ENCODE data around the gene RND1. TPM values are rescaled to one million over a fixed set of nuclear protein-coding genes. Genes with fewer than 3 reads are reported as not detected.
"Not testable (repeated sequence)": the region's sequence is repeated elsewhere in the genome, so short reads cannot be mapped to it uniquely, and the experiment has no call there.

RND1 gene
- total RNA-seq (10 to 100 TPM in 1 of 5 experiments, 1 to 10 TPM in 4; 1.1 to 13.5 (median 2.3) TPM), polyA plus RNA-seq (under 1 TPM; 0.17 to 0.94 TPM), total RNA-seq (23.8 reads per million, percentile 54 among the genes with 10 or more reads in this experiment)

DNA sequence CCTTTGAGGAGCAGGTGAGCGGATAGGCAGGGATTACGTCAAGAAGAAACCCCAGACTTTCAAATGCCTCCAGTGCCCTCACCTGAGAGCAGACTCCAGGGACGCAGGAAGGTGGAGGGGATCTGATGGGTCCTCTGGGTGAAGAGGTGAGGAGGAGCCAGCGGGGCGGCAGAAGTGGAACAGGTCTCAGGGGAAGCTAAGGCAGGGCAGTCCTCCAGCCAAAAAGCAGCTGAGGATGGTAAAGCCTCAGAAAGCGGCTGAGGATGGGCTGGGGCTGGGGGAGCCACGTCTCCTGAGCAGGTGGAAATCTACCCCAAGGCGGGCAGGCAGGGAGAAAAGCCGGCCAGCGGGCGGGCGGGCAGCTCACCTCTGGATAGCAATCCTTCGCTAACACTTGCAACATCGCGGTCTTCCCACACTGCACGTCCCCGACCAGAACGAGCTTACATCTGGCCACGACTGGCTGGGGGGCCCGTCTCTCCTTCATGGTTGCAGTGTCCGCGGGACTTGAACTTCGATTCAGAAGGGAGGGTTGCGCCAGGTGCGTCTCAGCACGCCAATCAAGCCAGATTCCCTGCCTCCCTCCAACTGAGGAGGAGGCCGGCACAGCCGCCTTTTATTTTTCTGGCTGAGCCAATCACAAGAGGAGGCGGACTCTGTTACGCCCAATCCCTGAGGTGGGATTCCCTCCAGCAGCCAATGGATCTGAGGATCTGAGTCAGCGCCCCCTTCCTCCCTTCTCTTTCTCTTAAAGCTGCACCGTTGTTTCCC, at the start of gene RND1:
TSS of gene RND1 (minus strand) at position 590 of the 771 bp plus-strand sequence. CDS start at position 487, 103 bp downstream.
- peak within 1 kb of the TSS; percentile 87 to 95 (median 94) for H3K4me3 Mint-ChIP-seq
- intact Hi-C loops (cut with micrococcal nuclease) = loop anchor here (1.0 to 5.0 kb wide), 4 partner anchors 12 to 247 kb away; partner anchors contain the start of genes ARF3 (in 1 of the 2), FKBP11 (in 1 of the 2) and LMBR1L (in 1 of the 2)
- ChIA-PET POLR2A (interaction anchor here (0.6 to 3.7 kb wide), 12 partner anchors 9 to 1160 kb away, joined by 3 to 56 read pairs (median 3); partner anchors contain the start of genes ARF3 and DDX23), CTCF (interaction anchor here (0.6 to 3.7 kb wide), 9 partner anchors 9 to 996 kb away, joined by 3 to 36 read pairs (median 3); partner anchors contain the start of gene DDX23)
- ATAC-seq (peak; percentile 96), DNase-seq (peak; percentile 50 to 92 (median 82))
- peak within 1 kb of the TSS; percentile 66 to 96 (median 85) for H3K27ac Mint-ChIP-seq
- Histone ChIP-seq H3K4me3 (ENCODE audit: low read length) (peak within 1 kb of the TSS; percentile 69), H3K27me3 (ENCODE audit: control insufficient read depth in 2 of 2, insufficient read depth in 2 of 2, low read length in 2 of 2) (no peaks in the 10 kb centered on the region), H3K36me3 (ENCODE audit: control insufficient read depth in 2 of 3, insufficient read depth in 3 of 3, low read length in 3 of 3) (no peaks in the 10 kb centered on the region), H3K27ac (ENCODE audit: low read depth, low read length) (peak within 1 kb of the TSS; percentile 62), H3K9me3 (ENCODE audit: control insufficient read depth in 2 of 3, low read length in 3 of 3) (no peaks in the 10 kb centered on the region), H3K4me1 (ENCODE audit: control insufficient read depth in 2 of 2, insufficient read depth in 2 of 2, low read length in 2 of 2) (peaks cover 10 to 11% of the 10 kb centered on the region in 2 donors)
- H3K27me3 Mint-ChIP-seq = peaks cover 23 to 42% (median 28%) of the 10 kb centered on the region in 5 donors
- peaks cover 0 to 13% (median 4%) of the 10 kb centered on the region in 5 donors for H3K36me3 Mint-ChIP-seq
- H3K9me3 Mint-ChIP-seq = no peaks in the 10 kb centered on the region
- H3K4me1 Mint-ChIP-seq = peaks cover 15 to 28% (median 25%) of the 10 kb centered on the region in 7 donors

GRCh38 chr12:48910196-48910595, 44.5 kb upstream of the RND1 start:
- peak overlapping the region in 1 of 9 donors; percentile 4 for H3K27ac Mint-ChIP-seq
- DNase-seq (no peak), ATAC-seq (no peak)
- CTCF ChIA-PET = interaction anchor here (1.0 to 1.2 kb wide), 2 partner anchors 14 to 20 kb away, joined by 3 to 5 read pairs; no protein-coding TSS in a partner anchor
- Histone ChIP-seq H3K36me3 (ENCODE audit: control insufficient read depth in 2 of 3, insufficient read depth in 3 of 3, low read length in 3 of 3) (no peaks in the 10 kb centered on the region), H3K27me3 (ENCODE audit: control insufficient read depth in 2 of 2, insufficient read depth in 2 of 2, low read length in 2 of 2) (no peaks in the 10 kb centered on the region), H3K27ac (ENCODE audit: low read depth, low read length) (no peak overlapping the region), H3K9me3 (ENCODE audit: control insufficient read depth in 2 of 3, low read length in 3 of 3) (no peaks in the 10 kb centered on the region), H3K4me3 (ENCODE audit: low read length) (no peak overlapping the region), H3K4me1 (ENCODE audit: control insufficient read depth in 2 of 2, insufficient read depth in 2 of 2, low read length in 2 of 2) (no peaks in the 10 kb centered on the region)
- H3K36me3 Mint-ChIP-seq = no peaks in the 10 kb centered on the region
- no peak overlapping the region for H3K4me3 Mint-ChIP-seq
- no peaks in the 10 kb centered on the region for H3K4me1 Mint-ChIP-seq
- peaks cover 0 to 5% (median 0%) of the 10 kb centered on the region in 5 donors for H3K27me3 Mint-ChIP-seq
- no peaks in the 10 kb centered on the region for H3K9me3 Mint-ChIP-seq
- intact Hi-C loops (cut with micrococcal nuclease) = no loop called here
- POLR2A ChIA-PET = interaction anchor here (1.2 kb wide), 2 partner anchors 9 to 14 kb away, joined by 4 read pairs; no protein-coding TSS in a partner anchor

DNA sequence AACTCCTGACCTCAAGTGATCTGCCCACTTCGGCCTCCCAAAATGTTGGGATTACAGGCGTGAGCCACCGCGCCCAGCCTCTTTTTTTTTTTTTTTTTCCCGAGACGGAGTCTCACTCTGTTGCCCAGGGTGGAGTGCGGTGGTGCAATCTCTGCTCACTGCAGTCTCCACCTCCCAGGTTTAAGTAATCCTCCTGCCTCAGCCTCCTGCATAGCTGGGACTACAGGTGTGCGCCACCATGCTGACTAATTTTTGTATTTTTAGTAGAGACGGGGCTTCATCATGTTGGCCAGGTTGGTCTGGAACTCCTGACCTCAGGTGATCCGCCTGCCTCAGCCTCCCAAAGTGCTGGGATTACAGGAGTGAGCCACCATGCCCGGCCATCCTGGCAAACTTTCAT, 44.0 kb upstream of the RND1 start:
- H3K4me3 ChIP-seq (ENCODE audit: low read length); intact Hi-C loops (cut with micrococcal nuclease); ATAC-seq; H3K9me3 ChIP-seq (ENCODE audit: control insufficient read depth in 2 of 3, low read length in 3 of 3); H3K9me3 Mint-ChIP-seq; H3K4me3 Mint-ChIP-seq; DNase-seq; H3K4me1 Mint-ChIP-seq; H3K36me3 ChIP-seq (ENCODE audit: control insufficient read depth in 2 of 3, insufficient read depth in 3 of 3, low read length in 3 of 3); H3K27ac ChIP-seq (ENCODE audit: low read depth, low read length); H3K27me3 Mint-ChIP-seq; H3K27ac Mint-ChIP-seq; H3K36me3 Mint-ChIP-seq; H3K4me1 ChIP-seq (ENCODE audit: control insufficient read depth in 2 of 2, insufficient read depth in 2 of 2, low read length in 2 of 2); H3K27me3 ChIP-seq (ENCODE audit: control insufficient read depth in 2 of 2, insufficient read depth in 2 of 2, low read length in 2 of 2): not testable (repeated sequence)
- POLR2A ChIA-PET = interaction anchor here (1.2 kb wide), 1 partner anchor 14 kb away, joined by 4 read pairs; no protein-coding TSS in a partner anchor
- CTCF ChIA-PET = interaction anchor here (0.6 kb wide), 1 partner anchor 331 kb away, joined by 3 read pairs; no protein-coding TSS in a partner anchor

- H3K36me3 Mint-ChIP-seq = no peaks in the 10 kb centered on the region
- no peak for ATAC-seq
- CTCF ChIA-PET = interaction anchor here (1.4 to 2.0 kb wide), 2 partner anchors 54 to 71 kb away, joined by 3 to 5 read pairs; partner anchors contain the start of gene WNT1
- intact Hi-C loops (cut with micrococcal nuclease) = no loop called here
- Histone ChIP-seq H3K27me3 (ENCODE audit: control insufficient read depth in 2 of 2, insufficient read depth in 2 of 2, low read length in 2 of 2) (no peaks in the 10 kb centered on the region), H3K9me3 (ENCODE audit: control insufficient read depth in 2 of 3, low read length in 3 of 3) (no peaks in the 10 kb centered on the region), H3K4me1 (ENCODE audit: control insufficient read depth in 2 of 2, insufficient read depth in 2 of 2, low read length in 2 of 2) (peaks cover 0 to 9% of the 10 kb centered on the region in 2 donors), H3K27ac (ENCODE audit: low read depth, low read length) (no peak overlapping the region), H3K36me3 (ENCODE audit: control insufficient read depth in 2 of 3, insufficient read depth in 3 of 3, low read length in 3 of 3) (no peaks in the 10 kb centered on the region), H3K4me3 (ENCODE audit: low read length) (no peak overlapping the region)
- H3K9me3 Mint-ChIP-seq = no peaks in the 10 kb centered on the region
- H3K4me1 Mint-ChIP-seq = peaks cover 0 to 10% (median 8%) of the 10 kb centered on the region in 7 donors
- peaks cover 0 to 7% (median 0%) of the 10 kb centered on the region in 5 donors for H3K27me3 Mint-ChIP-seq
- no peak overlapping the region for H3K4me3 Mint-ChIP-seq
- H3K27ac Mint-ChIP-seq = no peak overlapping the region
- POLR2A ChIA-PET = no interaction called here
- DNase-seq = no peak
Observed at GRCh38 chr12:48907245-48907644, 41.6 kb upstream of the RND1 start.

DNA sequence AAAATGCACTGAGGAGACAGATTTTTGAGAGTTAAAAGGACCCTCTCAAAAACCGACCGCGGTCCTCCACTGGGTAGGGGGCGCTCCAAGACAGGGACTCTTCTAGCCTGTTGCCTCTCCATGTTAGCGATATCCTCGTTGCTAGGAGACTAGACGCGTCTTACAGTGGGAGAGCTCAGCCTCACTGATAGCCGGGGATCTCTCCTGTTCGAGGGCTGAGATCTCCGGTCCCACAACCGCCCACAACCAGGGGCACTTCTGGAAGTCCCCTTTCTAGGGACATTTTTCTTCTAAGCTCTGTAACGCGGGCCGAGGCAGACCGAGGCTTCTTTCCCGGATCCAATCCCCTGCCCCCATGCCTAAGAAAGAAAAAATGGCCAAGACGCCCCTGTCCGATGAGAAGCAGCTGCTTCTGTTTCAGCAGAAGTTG, 38.3 kb upstream of the RND1 start:
- Mint-ChIP-seq H3K27ac (peak overlapping the region in 5 of 9 donors; percentile 32 to 84 (median 57)), H3K36me3 (no peaks in the 10 kb centered on the region), H3K4me3 (peak overlapping the region; percentile 48 to 81 (median 78)), H3K27me3 (peaks cover 0 to 7% (median 0%) of the 10 kb centered on the region in 5 donors), H3K9me3 (no peaks in the 10 kb centered on the region), H3K4me1 (peaks cover 0 to 11% (median 8%) of the 10 kb centered on the region in 7 donors)
- ChIA-PET POLR2A (interaction anchor here (0.7 to 3.1 kb wide), 8 partner anchors 14 to 54 kb away, joined by 3 to 14 read pairs (median 4); partner anchors contain the start of genes DDX23 and FKBP11), CTCF (interaction anchor here (0.6 to 8.0 kb wide), 25 partner anchors 9 to 465 kb away, joined by 3 to 128 read pairs (median 4); partner anchors contain the start of genes DDX23 and FKBP11)
- peaks cover 0 to 9% of the 10 kb centered on the region in 2 donors for H3K4me1 ChIP-seq (ENCODE audit: control insufficient read depth in 2 of 2, insufficient read depth in 2 of 2, low read length in 2 of 2)
- H3K9me3 ChIP-seq (ENCODE audit: control insufficient read depth in 2 of 3, low read length in 3 of 3) = no peaks in the 10 kb centered on the region
- peak overlapping the region; percentile 60 for H3K4me3 ChIP-seq (ENCODE audit: low read length)
- ATAC-seq (peak; percentile 100), DNase-seq (peak; percentile 64 to 89 (median 83))
- no peaks in the 10 kb centered on the region for H3K36me3 ChIP-seq (ENCODE audit: control insufficient read depth in 2 of 3, insufficient read depth in 3 of 3, low read length in 3 of 3)
- no peaks in the 10 kb centered on the region for H3K27me3 ChIP-seq (ENCODE audit: control insufficient read depth in 2 of 2, insufficient read depth in 2 of 2, low read length in 2 of 2)
- intact Hi-C loops (cut with micrococcal nuclease) = loop anchor here (1.0 to 2.0 kb wide), 11 partner anchors 14 to 114 kb away; partner anchors contain the start of genes WNT1 (in 2 of the 2), ARF3 (in 1 of the 2), DDX23 (in 1 of the 2) and FKBP11 (in 1 of the 2)
- no peak overlapping the region for H3K27ac ChIP-seq (ENCODE audit: low read depth, low read length)

- H3K4me3 Mint-ChIP-seq = peak overlapping the region in 9 of 10 donors; percentile 23 to 80 (median 57)
- ChIA-PET POLR2A (interaction anchor here (0.7 to 3.1 kb wide), 9 partner anchors 8 to 54 kb away, joined by 3 to 14 read pairs (median 4); partner anchors contain the start of genes DDX23 and FKBP11), CTCF (interaction anchor here (0.7 to 8.0 kb wide), 18 partner anchors 9 to 341 kb away, joined by 3 to 128 read pairs (median 8); partner anchors contain the start of genes ARF3, DDX23 and FKBP11)
- H3K9me3 ChIP-seq (ENCODE audit: control insufficient read depth in 2 of 3, low read length in 3 of 3) = no peaks in the 10 kb centered on the region
- H3K36me3 ChIP-seq (ENCODE audit: control insufficient read depth in 2 of 3, insufficient read depth in 3 of 3, low read length in 3 of 3) = no peaks in the 10 kb centered on the region
- ATAC-seq (no peak), DNase-seq (no peak)
- peaks cover 0 to 9% of the 10 kb centered on the region in 2 donors for H3K4me1 ChIP-seq (ENCODE audit: control insufficient read depth in 2 of 2, insufficient read depth in 2 of 2, low read length in 2 of 2)
- H3K27ac ChIP-seq (ENCODE audit: low read depth, low read length) = no peak overlapping the region
- H3K36me3 Mint-ChIP-seq = no peaks in the 10 kb centered on the region
- peaks cover 0 to 11% (median 8%) of the 10 kb centered on the region in 7 donors for H3K4me1 Mint-ChIP-seq
- H3K27me3 ChIP-seq (ENCODE audit: control insufficient read depth in 2 of 2, insufficient read depth in 2 of 2, low read length in 2 of 2) = no peaks in the 10 kb centered on the region
- no peaks in the 10 kb centered on the region for H3K9me3 Mint-ChIP-seq
- H3K27ac Mint-ChIP-seq = peak overlapping the region in 1 of 9 donors; percentile 64
- intact Hi-C loops (cut with micrococcal nuclease) = no loop called here
- H3K4me3 ChIP-seq (ENCODE audit: low read length) = no peak overlapping the region
- peaks cover 0 to 9% (median 2%) of the 10 kb centered on the region in 5 donors for H3K27me3 Mint-ChIP-seq
Observed at GRCh38 chr12:48903363-48903981, 37.8 kb upstream of the RND1 start.
